Ectodermal cell (in vitro differentiated cells): Measurements from ENCODE around the gene CTSS.
"Not testable (repeated sequence)": the region's sequence is repeated elsewhere in the genome, so short reads cannot be mapped to it uniquely, and the experiment has no call there.

Experiments used
- H3K27ac ChIP-seq: 2 replicates; pipeline ENCODE4 v1.7.0; 2013; ENCODE audit warnings: mild to moderate bottlenecking, low read depth, low read length; ENCODE audit not compliant: insufficient read depth, poor library complexity, severe bottlenecking
- H3K27me3 ChIP-seq: 2 replicates; pipeline ENCODE4 v1.7.0; 2013; ENCODE audit warnings: mild to moderate bottlenecking, low read length; ENCODE audit not compliant: insufficient read depth, control insufficient read depth, poor library complexity, severe bottlenecking
- H3K36me3 ChIP-seq: one replicate; pipeline ENCODE4 v1.7.0; 2013; ENCODE audit warnings: low read length; ENCODE audit not compliant: control insufficient read depth, insufficient read depth
- H3K4me1 ChIP-seq: one replicate; pipeline ENCODE4 v1.7.0; 2013; ENCODE audit warnings: low read length; ENCODE audit not compliant: control insufficient read depth, insufficient read depth
- H3K4me3 ChIP-seq: 2 replicates; pipeline ENCODE4 v1.7.0; 2013; ENCODE audit warnings: low read depth, low read length, control low read depth; ENCODE audit not compliant: insufficient read depth
- H3K9me3 ChIP-seq: 2 replicates; pipeline ENCODE4 v1.7.0; 2013; ENCODE audit warnings: mild to moderate bottlenecking, low read length, moderate library complexity; ENCODE audit not compliant: control insufficient read depth
- WGBS, 2 experiments: methylation state at CpG; one replicate each; pipeline ENCODE4 v1.1.7; 2013; ENCODE audit warnings: missing lambda C conversion rate in 2 of 2; 5-methylcytosine and 5-hydroxymethylcytosine counted together

CTSS gene

GRCh38 chr1:150753416-150753815, 12.2 kb downstream of the CTSS start:
- Histone ChIP-seq H3K4me3 (no peak overlapping the region), H3K27ac (no peak overlapping the region), H3K36me3 (no peaks in the 10 kb centered on the region), H3K27me3 (no peaks in the 10 kb centered on the region), H3K9me3 (no peaks in the 10 kb centered on the region), H3K4me1 (no peaks in the 10 kb centered on the region)
- 60 to 81% methylated on average over 2 of the region's 2 CpGs for WGBS, 2 experiments

- H3K4me1 ChIP-seq = no peaks in the 10 kb centered on the region
- no peaks in the 10 kb centered on the region for H3K27me3 ChIP-seq
- 87 to 95% methylated on average over 5 to 6 of the region's 6 CpGs for WGBS, 2 experiments
- no peaks in the 10 kb centered on the region for H3K36me3 ChIP-seq
- H3K4me3 ChIP-seq = no peak overlapping the region
- no peaks in the 10 kb centered on the region for H3K9me3 ChIP-seq
- no peak overlapping the region for H3K27ac ChIP-seq
These were observed 14.1 kb downstream of the CTSS start for GRCh38 chr1:150751443-150751842.

DNA sequence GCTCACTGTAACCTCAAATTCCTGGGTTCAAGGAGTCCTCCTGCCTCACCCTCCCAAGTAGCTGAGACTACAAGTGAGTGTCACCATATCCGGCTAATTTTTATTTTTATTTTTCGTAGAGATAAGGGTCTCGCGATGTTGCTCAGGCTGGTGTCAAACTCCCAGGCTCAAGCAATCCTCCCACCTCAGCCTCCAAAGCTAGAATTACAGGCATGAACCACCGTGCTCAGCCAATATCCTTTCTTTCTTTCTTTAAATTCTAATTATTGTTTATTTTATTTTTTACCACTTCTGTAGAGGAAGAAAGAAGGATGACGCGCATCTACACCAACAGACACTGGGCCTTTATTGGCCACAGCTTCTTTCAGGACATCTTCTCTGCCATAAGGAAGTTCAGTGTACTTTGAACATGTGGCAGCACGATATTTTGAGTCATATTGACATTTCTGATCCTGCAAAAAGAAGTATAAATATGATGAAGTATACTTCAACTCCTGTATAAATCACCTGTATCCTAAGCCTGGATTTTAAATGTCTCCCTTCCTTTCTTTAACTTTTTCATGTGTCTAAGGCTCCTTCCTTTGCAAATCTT, 15.8 kb downstream of the CTSS start:
- Histone ChIP-seq H3K9me3 (no peaks in the 10 kb centered on the region), H3K27ac (no peak overlapping the region), H3K36me3 (no peaks in the 10 kb centered on the region), H3K4me1 (no peaks in the 10 kb centered on the region), H3K27me3 (no peaks in the 10 kb centered on the region), H3K4me3 (no peak overlapping the region)
- WGBS, 2 experiments = 94 to 98% methylated on average over 6 to 8 of the region's 8 CpGs

DNA sequence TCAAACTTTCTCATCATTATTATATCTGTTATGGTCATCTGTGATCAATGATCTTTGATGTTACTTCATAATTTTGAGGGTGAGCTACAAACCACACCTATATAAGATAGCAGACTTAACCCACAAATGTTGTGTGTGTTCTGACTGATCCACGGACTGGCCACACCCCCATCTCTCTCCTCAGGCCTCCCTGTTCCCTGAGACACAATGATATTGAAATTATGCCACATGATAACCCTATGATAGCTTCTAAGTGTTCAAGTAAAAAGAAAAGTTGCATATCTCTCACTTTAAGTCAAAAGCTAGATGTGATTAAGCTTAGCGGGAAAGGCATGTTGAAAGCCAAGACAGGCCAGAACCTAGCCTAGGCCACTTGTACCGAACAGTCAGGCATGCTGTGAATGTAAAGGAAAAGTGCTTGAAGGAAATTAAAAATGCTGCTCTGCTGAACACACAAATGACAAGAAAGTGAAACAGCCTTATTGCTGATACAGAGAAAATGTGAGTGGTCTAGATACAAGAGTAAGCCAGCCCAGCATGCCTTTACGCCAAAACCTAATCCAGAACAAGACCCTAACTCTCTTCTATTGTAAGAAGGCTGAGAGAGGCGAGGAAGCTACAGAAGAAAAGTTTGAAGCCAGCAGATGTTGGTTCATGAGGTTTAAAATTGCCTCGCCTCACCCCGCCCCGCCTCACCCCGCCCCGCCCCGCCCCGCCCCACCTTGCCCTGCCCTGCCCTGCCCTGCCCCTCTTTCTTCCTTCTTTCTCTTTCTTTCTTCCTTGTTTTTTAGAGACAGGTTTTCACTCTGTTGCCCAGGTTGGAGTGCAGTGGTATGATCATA, 16.5 kb downstream of the CTSS start:
- Histone ChIP-seq H3K9me3 (no peaks in the 10 kb centered on the region), H3K36me3 (no peaks in the 10 kb centered on the region), H3K27me3 (no peaks in the 10 kb centered on the region), H3K4me3 (no peak overlapping the region), H3K4me1 (no peaks in the 10 kb centered on the region), H3K27ac (no peak overlapping the region)
- 89 to 93% methylated on average over 5 to 8 of the region's 12 CpGs for WGBS, 2 experiments

- 94 to 98% methylated on average over 2 to 3 of the region's 3 CpGs for WGBS, 2 experiments
- H3K27ac ChIP-seq = no peak overlapping the region
- no peaks in the 10 kb centered on the region for H3K27me3 ChIP-seq
- H3K9me3 ChIP-seq = no peaks in the 10 kb centered on the region
- H3K4me3 ChIP-seq = no peak overlapping the region
- H3K4me1 ChIP-seq = no peaks in the 10 kb centered on the region
- H3K36me3 ChIP-seq = no peaks in the 10 kb centered on the region
These were observed 35.4 kb downstream of the CTSS start for GRCh38 chr1:150730130-150730721.

GRCh38 chr1:150724336-150724735, 41.2 kb downstream of the CTSS start:
- Histone ChIP-seq H3K4me3 (no peak overlapping the region), H3K9me3 (no peaks in the 10 kb centered on the region), H3K36me3 (no peaks in the 10 kb centered on the region), H3K4me1 (no peaks in the 10 kb centered on the region), H3K27me3 (no peaks in the 10 kb centered on the region), H3K27ac (no peak overlapping the region)
- 96 to 98% methylated on average over 2 of the region's 2 CpGs for WGBS, 2 experiments

- 94 to 97% methylated on average over 24 of the region's 24 CpGs for WGBS, 2 experiments
- Histone ChIP-seq H3K9me3 (no peaks in the 10 kb centered on the region), H3K27ac (no peak within 1 kb of the TSS), H3K4me3 (no peak within 1 kb of the TSS), H3K27me3 (no peaks in the 10 kb centered on the region), H3K4me1 (no peaks in the 10 kb centered on the region), H3K36me3 (no peaks in the 10 kb centered on the region)
These were observed 44.9 kb downstream of the CTSS start, which contains the start of gene HORMAD1 for GRCh38 chr1:150720703-150721102. HORMAD1 (minus strand) TSS chr1:150720895; CDS start chr1:150719505, 1,390 bp downstream.

GRCh38 chr1:150720098-150720497, 45.5 kb downstream of the CTSS start:
- Histone ChIP-seq H3K9me3 (no peaks in the 10 kb centered on the region), H3K36me3 (no peaks in the 10 kb centered on the region), H3K27ac (no peak overlapping the region), H3K27me3 (no peaks in the 10 kb centered on the region), H3K4me3 (no peak overlapping the region), H3K4me1 (no peaks in the 10 kb centered on the region)
- 91 to 95% methylated on average over 21 of the region's 21 CpGs for WGBS, 2 experiments

DNA sequence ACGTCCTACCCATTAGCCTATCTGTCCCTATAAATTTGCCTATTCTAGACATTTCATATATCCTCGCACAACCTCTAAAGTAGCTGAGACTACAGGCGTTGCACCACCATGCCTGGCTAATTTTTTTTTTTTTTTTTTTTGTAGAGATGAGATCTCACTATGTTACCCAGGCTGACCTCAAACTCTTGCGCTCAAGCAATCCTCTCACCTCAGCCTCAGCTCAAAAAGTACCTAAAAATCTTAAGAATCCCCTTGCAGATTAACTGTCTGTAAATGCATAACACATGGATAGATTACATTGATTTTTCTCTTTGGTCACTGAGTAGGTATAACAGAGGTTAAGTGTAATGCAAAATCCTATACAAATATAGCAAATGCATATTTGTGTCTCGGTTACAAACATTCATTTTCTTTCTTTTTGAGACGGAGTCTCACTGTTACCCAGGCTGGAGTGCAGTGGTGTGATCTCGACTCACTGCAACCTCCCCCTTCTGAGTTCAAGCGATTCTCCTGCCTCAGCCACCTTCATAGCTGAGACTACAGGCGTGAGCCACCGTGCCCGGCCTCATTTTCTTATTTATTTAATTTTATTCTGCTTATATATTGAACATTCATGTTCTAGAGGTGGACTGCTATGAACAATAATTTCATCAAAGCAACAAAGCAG, 47.2 kb downstream of the CTSS start:
- Histone ChIP-seq H3K27ac (no peak overlapping the region), H3K27me3 (no peaks in the 10 kb centered on the region), H3K9me3 (no peaks in the 10 kb centered on the region), H3K36me3 (no peaks in the 10 kb centered on the region), H3K4me1 (peaks cover 1% of the 10 kb centered on the region), H3K4me3 (no peak overlapping the region)
- 79 to 90% methylated on average over 8 to 11 of the region's 11 CpGs for WGBS, 2 experiments

- not testable (repeated sequence) for H3K36me3 ChIP-seq, H3K4me3 ChIP-seq, H3K27me3 ChIP-seq, H3K4me1 ChIP-seq, H3K27ac ChIP-seq, H3K9me3 ChIP-seq
- WGBS, 2 experiments = 100% methylated on average over 1 of the region's 1 CpG; no CpG with 5 or more reads in 1 of the 2 experiments
These were observed 56.5 kb downstream of the CTSS start for GRCh38 chr1:150709031-150709430.
